Stimulated activated CD8-positive, alpha-beta memory T cell treated with anti-CD3 and anti-CD28 coated beads, Interleukin-4, amount 100 ng/mL, for 48 hours (primary cell): ENCODE data around the gene FIZ1.
"Not testable (repeated sequence)": the region's sequence is repeated elsewhere in the genome, so short reads cannot be mapped to it uniquely, and the experiment has no call there.

Source experiments
- DNase-seq: peaks from one replicate; pipeline ENCODE4 v3.0.0-alpha.2; 2020

The FIZ1 gene

GRCh38 chr19:55592391-55593090 is 6.8 kb downstream of the FIZ1 start:
- DNase-seq: no peak

- no peak for DNase-seq
Observed at GRCh38 chr19:55591555-55591954, 7.8 kb downstream of the FIZ1 start.

- DNase-seq: no peak
Observed at GRCh38 chr19:55590617-55591016, 8.7 kb downstream of the FIZ1 start.

- DNase-seq: no peak
Observed at GRCh38 chr19:55590109-55590508, 9.2 kb downstream of the FIZ1 start.

GRCh38 chr19:55588738-55589137 is 10.6 kb downstream of the FIZ1 start:
- DNase-seq: no peak

GRCh38 chr19:55586976-55587668 is 12.2 kb downstream of the FIZ1 start:
- DNase-seq: peak; percentile 98

GRCh38 chr19:55585658-55586339 is 13.5 kb downstream of the FIZ1 start:
- DNase-seq: peak; percentile 75

GRCh38 chr19:55584871-55585270 is 14.4 kb downstream of the FIZ1 start:
- no peak for DNase-seq

GRCh38 chr19:55583897-55584296 is 15.4 kb downstream of the FIZ1 start:
- not testable (repeated sequence) for DNase-seq

GRCh38 chr19:55582284-55582683 is 17.0 kb downstream of the FIZ1 start:
- not testable (repeated sequence) for DNase-seq

- DNase-seq: no peak
Observed at GRCh38 chr19:55581823-55582223, 17.5 kb downstream of the FIZ1 start.

GRCh38 chr19:55581145-55581822 is 18.0 kb downstream of the FIZ1 start:
- DNase-seq: peak; percentile 41

- DNase-seq: peak; percentile 93
Observed at GRCh38 chr19:55580628-55581144, 18.6 kb downstream of the FIZ1 start, which contains the start of gene ZNF579. TSS of gene ZNF579 (minus strand) at chr19:55580848. CDS start at chr19:55579639, 1,209 bp downstream.

GRCh38 chr19:55579766-55580621 is 19.3 kb downstream of the FIZ1 start:
- no peak for DNase-seq

- no peak for DNase-seq
Observed at GRCh38 chr19:55578761-55579747, 20.3 kb downstream of the FIZ1 start.

- no peak for DNase-seq
Observed at GRCh38 chr19:55578031-55578760, 21.1 kb downstream of the FIZ1 start.

- DNase-seq: no peak
Observed at GRCh38 chr19:55576746-55577145, 22.6 kb downstream of the FIZ1 start.

GRCh38 chr19:55573929-55574328 is 25.4 kb downstream of the FIZ1 start:
- DNase-seq: not testable (repeated sequence)

GRCh38 chr19:55569477-55569876 is 29.8 kb downstream of the FIZ1 start:
- DNase-seq: not testable (repeated sequence)
